MM.1S (cell line): ENCODE measurements around the gene LNX1.

Source experiments
- DNase-seq: peaks from one replicate; pipeline ENCODE4 v3.0.0-alpha.2; 2015
- H2AFZ ChIP-seq: fragments of 300-600 bp; sonication (generic); 2 replicates; pipeline ENCODE4 v1.6.0; 2016; ENCODE audit warnings: antibody characterized with exemption, low read length
- H3F3A ChIP-seq: fragments of 300-600 bp; sonication (generic); 2 replicates; pipeline ENCODE4 v1.6.1; 2016; ENCODE audit warnings: mild to moderate bottlenecking, antibody characterized with exemption, low read length, moderate library complexity, mixed read lengths; ENCODE audit not compliant: insufficient read depth
- H3K27ac ChIP-seq: fragments of 300-600 bp; sonication (generic); 2 replicates; pipeline ENCODE4 v1.5.1; 2016; ENCODE audit warnings: mild to moderate bottlenecking, low read length
- H3K27me3 ChIP-seq: fragments of 300-600 bp; sonication (generic); replicated peaks from 2 replicates; pipeline ENCODE4 v1.6.0; 2016; ENCODE audit warnings: low read length; ENCODE audit not compliant: insufficient read depth
- H3K36me3 ChIP-seq: fragments of 300-600 bp; sonication (generic); replicated peaks from 2 replicates; pipeline ENCODE4 v1.6.1; 2016; ENCODE audit warnings: mild to moderate bottlenecking, low read length, mixed read lengths; ENCODE audit not compliant: insufficient read depth
- H3K4me1 ChIP-seq: fragments of 300-600 bp; sonication (generic); 2 replicates; pipeline ENCODE4 v1.6.1; 2016; ENCODE audit warnings: low read length, mixed read lengths
- H3K4me2 ChIP-seq: fragments of 300-600 bp; sonication (generic); 2 replicates; pipeline ENCODE4 v1.6.0; 2016; ENCODE audit warnings: low read depth, low read length
- H3K4me3 ChIP-seq: fragments of 300-600 bp; sonication (generic); 2 replicates; pipeline ENCODE4 v1.5.1; 2016; ENCODE audit warnings: low read length, mixed read lengths
- H3K79me2 ChIP-seq: fragments of 300-600 bp; sonication (generic); 2 replicates; pipeline ENCODE4 v1.6.1; 2016; ENCODE audit warnings: mixed run types, low read length, mixed read lengths
- H3K9ac ChIP-seq: fragments of 300-600 bp; sonication (generic); 2 replicates; pipeline ENCODE4 v1.6.1; 2016; ENCODE audit warnings: low read length, mixed read lengths
- H3K9me2 ChIP-seq: fragments of 300-600 bp; sonication (generic); replicated peaks from 2 replicates; pipeline ENCODE4 v1.6.1; 2016; ENCODE audit warnings: mild to moderate bottlenecking, low read length, mixed read lengths; ENCODE audit not compliant: insufficient read depth
- H3K9me3 ChIP-seq: fragments of 300-600 bp; sonication (generic); replicated peaks from 2 replicates; pipeline ENCODE4 v1.6.1; 2016; ENCODE audit warnings: mild to moderate bottlenecking, low read length, mixed read lengths; ENCODE audit not compliant: insufficient read depth
- H4K20me1 ChIP-seq: fragments of 300-600 bp; sonication (generic); 2 replicates; pipeline ENCODE4 v1.6.1; 2016; ENCODE audit warnings: mild to moderate bottlenecking, low read length, moderate library complexity, mixed read lengths; ENCODE audit not compliant: insufficient read depth
- CTCF ChIP-seq: fragments of 300-600 bp; sonication (generic); IDR thresholded peaks from 2 replicates; pipeline ENCODE4 v1.5.1; 2016; ENCODE audit warnings: antibody characterized with exemption, low read length, mixed read lengths
- EZH2 ChIP-seq: fragments of 300-600 bp; sonication (generic); optimal IDR thresholded peaks from 2 replicates; pipeline ENCODE3; 2017; ENCODE audit warnings: low read depth, mild to moderate bottlenecking, antibody characterized with exemption, low read length, mixed read lengths
- EZH2phosphoT487 ChIP-seq: fragments of 300-600 bp; sonication (generic); IDR thresholded peaks from 2 replicates; pipeline ENCODE4 v1.6.1; 2018; ENCODE audit warnings: antibody characterized with exemption, low read length

LNX1 gene

GRCh38 chr4:53465891-53466290 is 125.4 kb downstream of the LNX1 start:
- no peak overlapping the region for H3K27ac ChIP-seq
- no peaks in the 10 kb centered on the region for H3K27me3 ChIP-seq
- no peaks in the 10 kb centered on the region for H3K4me1 ChIP-seq
- H3K4me3 ChIP-seq: no peak overlapping the region
- no peak for TF ChIP-seq CTCF
- TF ChIP-seq EZH2phosphoT487: no peak
- TF ChIP-seq EZH2: no peak
- H3K4me2 ChIP-seq: no peak overlapping the region
- H3K79me2 ChIP-seq: no peaks in the 10 kb centered on the region
- no peaks in the 10 kb centered on the region for H3K9me2 ChIP-seq
- H2AFZ ChIP-seq: no peak overlapping the region
- H3K9ac ChIP-seq: no peak overlapping the region
- no peaks in the 10 kb centered on the region for H4K20me1 ChIP-seq
- H3K9me3 ChIP-seq: no peaks in the 10 kb centered on the region
- H3F3A ChIP-seq: no peaks in the 10 kb centered on the region
- H3K36me3 ChIP-seq: 0 out of 2 replicates have a peak, but pooled peaks cover 4% of the 10 kb centered on the region
- DNase-seq: no peak

DNA sequence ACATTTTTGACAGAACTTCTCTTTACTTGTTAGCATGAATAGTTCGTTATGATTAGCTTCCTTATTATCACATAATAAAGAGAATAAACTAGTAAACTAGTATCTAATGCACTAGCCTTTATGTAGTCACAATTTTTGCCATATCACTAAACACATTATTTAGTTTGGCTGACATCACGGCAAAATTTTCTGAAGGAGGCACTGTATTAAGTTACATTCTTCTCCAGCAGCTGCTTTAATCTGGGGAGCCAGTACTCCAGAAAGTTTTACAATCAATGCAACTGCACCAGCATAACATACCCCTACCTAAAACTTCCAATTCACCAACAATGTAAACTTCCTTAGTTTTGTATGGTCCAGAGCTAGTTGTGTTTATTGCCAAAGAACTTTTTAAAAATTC is 126.0 kb downstream of the LNX1 start:
- no peak for TF ChIP-seq EZH2
- TF ChIP-seq EZH2phosphoT487: no peak
- TF ChIP-seq CTCF: no peak
- H3K27ac ChIP-seq: no peak overlapping the region
- no peaks in the 10 kb centered on the region for H3K27me3 ChIP-seq

DNA sequence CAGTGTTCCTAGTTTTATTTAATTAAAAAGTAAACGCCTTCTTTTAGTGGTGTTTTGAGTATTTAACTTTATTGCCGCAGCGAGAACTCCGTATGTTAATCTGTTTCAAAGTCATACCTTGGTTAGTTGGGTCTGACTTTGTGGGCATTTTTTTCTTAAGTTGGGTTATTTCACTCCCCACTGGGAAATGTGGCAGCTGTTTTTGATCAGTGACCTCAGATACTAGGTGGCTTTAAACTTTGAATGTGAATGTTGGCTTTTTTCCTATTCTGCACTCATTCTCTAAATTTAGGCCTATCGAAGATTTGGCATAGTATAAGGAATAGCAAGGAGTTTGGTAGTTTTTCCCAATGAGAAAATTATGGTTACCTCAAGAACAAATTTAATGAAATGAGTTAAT is 127.9 kb downstream of the LNX1 start:
- Histone ChIP-seq H3K9ac (no peak overlapping the region), H3K27me3 (no peaks in the 10 kb centered on the region), H3K4me1 (no peaks in the 10 kb centered on the region), H3K9me2 (no peaks in the 10 kb centered on the region), H3F3A (no peaks in the 10 kb centered on the region), H3K9me3 (no peaks in the 10 kb centered on the region), H3K36me3 (peaks cover 7% of the 10 kb centered on the region; the same call in 1 of the 2 replicates), H3K27ac (no peak overlapping the region), H3K79me2 (no peaks in the 10 kb centered on the region), H3K4me2 (no peak overlapping the region), H2AFZ (no peak overlapping the region), H4K20me1 (no peaks in the 10 kb centered on the region), H3K4me3 (no peak overlapping the region)
- no peak for DNase-seq
- TF ChIP-seq EZH2: no peak
- TF ChIP-seq EZH2phosphoT487: no peak
- no peak for TF ChIP-seq CTCF

More for the DNA sequence above, 126.0 kb downstream of the LNX1 start:
- H3K4me3 ChIP-seq: no peak overlapping the region
- no peaks in the 10 kb centered on the region for H4K20me1 ChIP-seq
- no peak for DNase-seq
- 0 out of 2 replicates have a peak, but pooled peaks cover 4% of the 10 kb centered on the region for H3K36me3 ChIP-seq
- H3K9ac ChIP-seq: no peak overlapping the region
- H3K9me3 ChIP-seq: no peaks in the 10 kb centered on the region
- H3K4me2 ChIP-seq: no peak overlapping the region
- H3F3A ChIP-seq: no peaks in the 10 kb centered on the region
- H3K4me1 ChIP-seq: no peaks in the 10 kb centered on the region
- H2AFZ ChIP-seq: no peak overlapping the region
- H3K79me2 ChIP-seq: no peaks in the 10 kb centered on the region
- no peaks in the 10 kb centered on the region for H3K9me2 ChIP-seq
